SK-N-SH treated with all-trans-retinoic acid at 6 μM for 48 hours (cell line): Measurements from ENCODE around the gene ALG12.

ENCODE experiments used
- ATAC-seq: fragments of 200-7000 bp; cut with Tn5 transposase; 3 replicates; pipeline ENCODE4 v1.9.1; 2020; ENCODE audit warnings: mild to moderate bottlenecking, moderate library complexity
- ARNTL ChIP-seq: fragments of 450-650 bp; formaldehyde crosslinking; IDR thresholded peaks from 2 replicates; pipeline ENCODE4 v1.5.0; 2020; ENCODE audit warnings: low read depth, mild to moderate bottlenecking, moderate library complexity, borderline replicate concordance
- BACH2 ChIP-seq: fragments of 250-450 bp; sonication (Bioruptor Pico); IDR thresholded peaks from 2 replicates; pipeline ENCODE4 v1.9.0; 2021; ENCODE audit warnings: mild to moderate bottlenecking, borderline replicate concordance
- CREB5 ChIP-seq: fragments of 250-450 bp; sonication (Bioruptor Pico); IDR thresholded peaks from 2 replicates; pipeline ENCODE4 v1.5.1; 2020; ENCODE audit warnings: low read depth, mild to moderate bottlenecking, moderate library complexity
- CSDC2 ChIP-seq: fragments of 250-450 bp; sonication (Bioruptor Pico); IDR thresholded peaks from 2 replicates; pipeline ENCODE4 v1.5.0; 2020; ENCODE audit warnings: mild to moderate bottlenecking, moderate library complexity
- ESRRG ChIP-seq: fragments of 250-450 bp; sonication (Bioruptor Pico); IDR thresholded peaks from 2 replicates; pipeline ENCODE4 v1.6.1; 2021; ENCODE audit warnings: mild to moderate bottlenecking
- GLIS3 ChIP-seq: fragments of 250-450 bp; sonication (Bioruptor Pico); IDR thresholded peaks from 2 replicates; pipeline ENCODE4 v1.5.0; 2020; ENCODE audit warnings: mild to moderate bottlenecking, moderate library complexity
- ISL1 ChIP-seq: fragments of 250-450 bp; sonication (Bioruptor Pico); IDR thresholded peaks from 2 replicates; pipeline ENCODE4 v2.1.2; 2022; ENCODE audit warnings: mild to moderate bottlenecking, moderate library complexity
- OSR1 ChIP-seq: fragments of 250-450 bp; sonication (Bioruptor Pico); IDR thresholded peaks from 2 replicates; pipeline ENCODE4 v1.8.0; 2022; ENCODE audit warnings: moderate library complexity, mild to moderate bottlenecking, inconsistent platforms
- PATZ1 ChIP-seq: fragments of 250-450 bp; sonication (Bioruptor Pico); IDR thresholded peaks from 2 replicates; pipeline ENCODE4 v1.8.0; 2020; ENCODE audit warnings: mild to moderate bottlenecking, moderate library complexity, borderline replicate concordance
- POU6F1 ChIP-seq: fragments of 250-450 bp; sonication (Bioruptor Pico); IDR thresholded peaks from 2 replicates; pipeline ENCODE4 v1.8.0; 2021; ENCODE audit warnings: low read depth, mild to moderate bottlenecking, moderate library complexity, borderline replicate concordance
- PPARA ChIP-seq: fragments of 250-450 bp; sonication (Bioruptor Pico); IDR thresholded peaks from 2 replicates; pipeline ENCODE4 v1.5.0; 2020; ENCODE audit warnings: mild to moderate bottlenecking, borderline replicate concordance
- RARB ChIP-seq: fragments of 250-450 bp; sonication (Bioruptor Pico); IDR thresholded peaks from 2 replicates; pipeline ENCODE4 v1.8.0; 2021; ENCODE audit warnings: mild to moderate bottlenecking, moderate library complexity
- SNAI2 ChIP-seq: fragments of 250-450 bp; sonication (Bioruptor Pico); IDR thresholded peaks from 2 replicates; pipeline ENCODE4 v1.5.0; 2020; ENCODE audit warnings: mild to moderate bottlenecking, moderate library complexity
- TCF4 ChIP-seq: fragments of 250-450 bp; sonication (Bioruptor Pico); IDR thresholded peaks from 2 replicates; pipeline ENCODE4 v1.8.0; 2021; ENCODE audit warnings: mild to moderate bottlenecking, moderate library complexity, borderline replicate concordance
- TOX ChIP-seq: fragments of 250-450 bp; sonication (Bioruptor Pico); IDR thresholded peaks from 2 replicates; pipeline ENCODE4 v1.8.0; 2021; ENCODE audit warnings: mild to moderate bottlenecking, moderate library complexity, borderline replicate concordance
- ZC3H10 ChIP-seq: fragments of 250-450 bp; sonication (Bioruptor Pico); IDR thresholded peaks from 2 replicates; pipeline ENCODE4 v1.5.1; 2021; ENCODE audit warnings: mild to moderate bottlenecking, moderate library complexity
- ZFP3 ChIP-seq: fragments of 250-450 bp; sonication (Bioruptor Pico); IDR thresholded peaks from 2 replicates; pipeline ENCODE4 v1.5.0; 2020; ENCODE audit warnings: mild to moderate bottlenecking, moderate library complexity
- ZFP30 ChIP-seq: fragments of 450-650 bp; formaldehyde crosslinking; IDR thresholded peaks from 2 replicates; pipeline ENCODE4 v1.5.0; 2022; ENCODE audit warnings: mild to moderate bottlenecking, moderate library complexity
- ZNF565 ChIP-seq: fragments of 450-650 bp; formaldehyde crosslinking; conservative IDR thresholded peaks from 2 replicates; pipeline ENCODE4 v1.5.0; 2020; ENCODE audit warnings: low read depth, mild to moderate bottlenecking, moderate library complexity
- ZNF70 ChIP-seq: fragments of 450-650 bp; formaldehyde crosslinking; IDR thresholded peaks from 2 replicates; pipeline ENCODE4 v1.5.0; 2020; ENCODE audit warnings: mild to moderate bottlenecking, moderate library complexity
- ZNF8 ChIP-seq: fragments of 450-650 bp; formaldehyde crosslinking; IDR thresholded peaks from 2 replicates; pipeline ENCODE4 v1.5.0; 2020; ENCODE audit warnings: mild to moderate bottlenecking, moderate library complexity
- TF ChIP-seq, protein P1 (sequence below): fragments of 250-450 bp; sonication (Bioruptor Pico); IDR thresholded peaks from 2 replicates; pipeline ENCODE4 v1.5.1; 2021; ENCODE audit warnings: mild to moderate bottlenecking, moderate library complexity

The ALG12 gene

DNA sequence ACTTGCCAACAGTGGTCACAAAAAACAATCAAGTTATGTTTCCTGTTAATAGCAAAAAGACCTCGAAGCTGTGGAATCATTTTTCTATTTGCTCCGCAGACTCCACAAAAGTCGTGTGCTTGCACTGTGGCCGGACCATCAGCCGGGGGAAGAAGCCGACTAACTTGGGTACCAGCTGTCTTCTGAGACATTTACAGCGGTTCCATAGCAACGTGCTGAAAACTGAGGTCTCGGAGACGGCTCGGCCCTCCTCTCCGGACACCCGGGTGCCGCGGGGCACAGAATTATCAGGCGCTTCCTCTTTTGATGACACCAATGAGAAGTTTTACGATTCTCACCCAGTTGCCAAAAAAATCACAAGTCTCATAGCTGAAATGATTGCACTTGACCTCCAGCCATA is 33.0 kb downstream of the ALG12 start:
- ATAC-seq = no peak
- TF ChIP-seq POU6F1 (CRISPR knock-in tag) (no peak), SNAI2 (CRISPR knock-in tag) (no peak), ZFP3 (CRISPR knock-in tag) (no peak)

- ATAC-seq = no peak
- no peak for TF ChIP-seq ZFP30
- no peak for TF ChIP-seq TCF4 (CRISPR knock-in tag)
- no peak for TF ChIP-seq ZNF8 (CRISPR knock-in tag)
- TF ChIP-seq ISL1 (CRISPR knock-in tag) = no peak
- TF ChIP-seq ZFP3 (CRISPR knock-in tag) = no peak
- no peak for TF ChIP-seq OSR1 (CRISPR knock-in tag)
- TF ChIP-seq CSDC2 (CRISPR knock-in tag) = no peak
- TF ChIP-seq, protein P1, sequence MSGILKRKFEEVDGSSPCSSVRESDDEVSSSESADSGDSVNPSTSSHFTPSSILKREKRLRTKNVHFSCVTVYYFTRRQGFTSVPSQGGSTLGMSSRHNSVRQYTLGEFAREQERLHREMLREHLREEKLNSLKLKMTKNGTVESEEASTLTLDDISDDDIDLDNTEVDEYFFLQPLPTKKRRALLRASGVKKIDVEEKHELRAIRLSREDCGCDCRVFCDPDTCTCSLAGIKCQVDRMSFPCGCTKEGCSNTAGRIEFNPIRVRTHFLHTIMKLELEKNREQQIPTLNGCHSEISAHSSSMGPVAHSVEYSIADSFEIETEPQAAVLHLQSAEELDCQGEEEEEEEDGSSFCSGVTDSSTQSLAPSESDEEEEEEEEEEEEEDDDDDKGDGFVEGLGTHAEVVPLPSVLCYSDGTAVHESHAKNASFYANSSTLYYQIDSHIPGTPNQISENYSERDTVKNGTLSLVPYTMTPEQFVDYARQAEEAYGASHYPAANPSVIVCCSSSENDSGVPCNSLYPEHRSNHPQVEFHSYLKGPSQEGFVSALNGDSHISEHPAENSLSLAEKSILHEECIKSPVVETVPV (CRISPR knock-in tag) = no peak
- TF ChIP-seq ESRRG (CRISPR knock-in tag) = no peak
- no peak for TF ChIP-seq GLIS3 (CRISPR knock-in tag)
- TF ChIP-seq PPARA (CRISPR knock-in tag) = no peak
- TF ChIP-seq ZNF70 (CRISPR knock-in tag) = no peak
- no peak for TF ChIP-seq BACH2 (CRISPR knock-in tag)
- TF ChIP-seq ARNTL (CRISPR knock-in tag) = no peak
- no peak for TF ChIP-seq ZNF565 (CRISPR knock-in tag)
- no peak for TF ChIP-seq CREB5 (CRISPR knock-in tag)
- TF ChIP-seq, all 23 proteins: peak for 0
These were observed 33.6 kb downstream of the ALG12 start for GRCh38 chr22:49884503-49885260.

- no peak for ATAC-seq
- TF ChIP-seq PPARA (CRISPR knock-in tag) = no peak
- TF ChIP-seq GLIS3 (CRISPR knock-in tag) = no peak
- TF ChIP-seq SNAI2 (CRISPR knock-in tag) = no peak
- TF ChIP-seq ZC3H10 (CRISPR knock-in tag) = no peak
- TF ChIP-seq ARNTL (CRISPR knock-in tag) = no peak
- no peak for TF ChIP-seq TCF4 (CRISPR knock-in tag)
- no peak for TF ChIP-seq ZNF565 (CRISPR knock-in tag)
- TF ChIP-seq TOX (CRISPR knock-in tag) = no peak
- no peak for TF ChIP-seq BACH2 (CRISPR knock-in tag)
- no peak for TF ChIP-seq CREB5 (CRISPR knock-in tag)
- TF ChIP-seq ESRRG (CRISPR knock-in tag) = no peak
- TF ChIP-seq CSDC2 (CRISPR knock-in tag) = no peak
- no peak for TF ChIP-seq POU6F1 (CRISPR knock-in tag)
- no peak for TF ChIP-seq RARB (CRISPR knock-in tag)
- no peak for TF ChIP-seq ZFP3 (CRISPR knock-in tag)
- no peak for TF ChIP-seq PATZ1 (CRISPR knock-in tag)
These were observed 34.2 kb downstream of the ALG12 start for GRCh38 chr22:49884075-49884474.
